Occipital lobe (tissue), 2 donors: ENCODE results near the gene OR2B6. TPM values are rescaled to one million over a fixed set of nuclear protein-coding genes. Genes with fewer than 3 reads are reported as not detected.

Experiments
- DNase-seq: peaks from one replicate; lab custom pipeline; 2025; lab: John Stamatoyannopoulos, UW
- total RNA-seq: library from RNA; depleted of rRNA; stranded (reverse); fragments of >200 nt; gene quantifications from one replicate; pipeline ENCODE4 v1.2.3, GENCODE V29; 2014

Gene OR2B6
- total RNA-seq, 1 donor from 2014 or later = not detected

DNA sequence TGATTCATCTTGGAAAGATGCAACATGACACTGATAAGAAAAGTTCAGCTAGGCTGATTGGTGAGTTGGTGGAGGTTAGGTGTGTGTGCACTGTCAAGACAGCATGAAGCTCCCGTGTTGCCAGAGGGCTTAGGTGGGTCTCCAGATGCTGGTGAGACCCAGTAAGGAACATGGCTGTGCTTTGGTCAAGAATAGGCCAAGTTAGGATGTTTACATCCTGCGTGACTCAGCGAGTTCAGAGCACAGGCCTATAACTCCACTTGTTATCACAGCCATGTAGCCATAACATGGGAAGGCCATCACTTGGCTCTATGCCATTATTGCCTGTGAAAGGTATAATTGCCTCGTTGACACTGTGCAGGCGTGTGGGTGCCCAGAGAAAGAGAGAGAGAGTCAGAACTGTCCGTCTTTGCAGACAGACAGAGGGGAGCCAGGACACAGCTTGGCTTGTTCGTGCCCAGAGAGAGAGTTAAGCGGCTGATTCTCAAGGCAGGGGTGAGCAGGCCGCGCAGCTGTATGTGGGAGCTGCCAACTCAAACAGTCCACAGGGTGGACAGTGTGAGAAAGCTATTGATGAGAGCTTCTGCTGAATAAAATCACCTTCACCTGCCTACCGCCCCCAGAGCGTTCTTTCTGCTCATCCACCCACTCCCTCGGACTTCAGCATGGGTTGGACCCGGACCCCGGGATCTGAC, 43.5 kb downstream of the OR2B6 start:
- DNase-seq = no peak

DNA sequence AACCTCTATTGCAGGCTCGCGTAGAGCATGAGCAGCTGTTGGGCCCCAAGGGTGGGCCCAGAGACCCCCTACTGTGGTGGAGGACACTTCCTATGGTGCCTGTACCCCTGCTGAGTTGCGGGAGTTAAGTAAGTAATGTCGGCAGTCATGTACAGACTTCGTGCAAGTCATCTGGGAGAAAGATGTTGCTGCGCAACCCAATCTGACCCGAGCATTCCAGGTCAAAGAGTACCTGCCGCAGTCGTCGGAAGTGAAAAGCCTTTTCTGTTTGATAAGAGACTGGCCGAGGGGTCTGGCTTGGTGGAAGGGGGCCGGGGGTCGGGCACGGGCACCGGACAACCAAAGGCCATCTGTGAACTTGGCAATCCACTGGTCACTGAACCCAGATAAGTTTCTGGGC, 44.3 kb downstream of the OR2B6 start:
- no peak for DNase-seq

DNA sequence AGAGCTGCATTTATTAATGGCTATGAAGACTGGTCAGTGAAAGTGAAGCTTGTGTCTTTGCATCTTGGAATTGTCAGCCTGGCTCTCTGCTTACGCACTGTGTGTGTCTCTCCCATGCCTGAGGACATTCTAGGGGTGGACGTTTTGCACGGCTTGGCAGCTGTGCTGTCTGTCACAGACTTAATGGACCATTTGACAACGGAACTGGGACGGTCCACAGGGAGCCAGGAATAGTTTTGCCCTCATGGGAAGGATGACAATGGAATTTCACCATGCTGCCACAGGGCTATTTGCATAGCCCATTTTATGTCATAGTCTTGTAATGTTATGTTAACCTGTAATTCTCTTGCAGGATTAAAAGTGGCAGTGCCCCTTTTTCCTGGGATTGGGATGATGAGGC, 44.7 kb downstream of the OR2B6 start:
- no peak for DNase-seq

DNA sequence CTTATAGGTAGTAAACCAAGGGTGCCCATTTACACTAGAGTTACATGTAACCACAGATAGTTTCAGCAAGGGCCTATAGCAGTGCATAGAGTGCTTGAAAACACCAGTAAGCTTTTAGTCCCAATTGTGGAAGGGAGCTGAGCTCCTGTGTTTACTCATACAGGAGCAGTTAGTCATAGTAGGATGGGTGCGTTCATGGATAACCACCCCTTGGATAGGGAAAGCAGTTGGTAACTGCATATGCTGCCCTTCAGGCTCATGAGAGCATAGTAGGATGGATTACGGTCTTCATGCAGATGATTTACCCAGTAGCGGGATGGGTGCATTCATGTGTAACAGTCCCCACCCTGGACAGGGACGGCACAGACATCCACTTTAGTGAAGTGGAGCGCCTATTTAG, 45.1 kb downstream of the OR2B6 start:
- no peak for DNase-seq

DNA sequence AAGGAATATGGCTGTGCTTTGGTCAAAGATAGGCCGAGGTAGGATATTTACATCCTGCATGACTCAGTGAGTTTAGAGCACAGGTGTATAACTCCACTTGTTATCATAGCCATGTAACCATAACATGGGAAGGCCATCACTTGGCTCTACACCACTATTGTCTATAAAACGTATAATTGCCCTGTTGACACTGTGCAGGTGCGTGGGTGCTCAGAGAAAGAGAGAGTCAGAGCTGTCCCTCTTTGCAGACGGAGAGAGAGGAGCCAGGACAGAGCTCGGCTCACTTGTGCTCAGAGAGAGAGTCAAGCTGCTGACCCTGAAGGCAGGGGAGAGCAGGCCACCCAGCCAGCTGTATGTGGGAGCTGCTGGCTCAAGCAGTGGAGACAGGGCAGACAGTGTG, 46.0 kb downstream of the OR2B6 start:
- DNase-seq = no peak

DNA sequence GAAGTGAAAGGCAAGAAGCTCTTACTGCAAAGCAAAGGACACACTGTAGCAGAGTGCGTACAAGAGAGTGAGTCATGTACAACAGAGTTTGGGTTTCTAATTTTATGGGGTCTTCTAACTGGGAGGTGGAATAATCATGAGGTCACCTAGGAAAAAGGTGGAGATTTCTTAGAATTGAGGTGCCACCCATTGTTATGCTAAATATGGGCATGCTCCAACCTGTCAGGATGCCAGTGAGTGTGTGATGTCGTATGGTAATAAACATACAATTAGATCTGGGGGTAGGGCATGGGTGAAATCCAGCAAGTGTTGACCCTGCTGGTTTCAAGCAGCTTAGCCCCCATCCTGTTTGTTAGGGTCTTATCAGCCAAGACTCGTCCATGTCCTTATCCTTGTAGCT, 46.6 kb downstream of the OR2B6 start:
- no peak for DNase-seq

DNA sequence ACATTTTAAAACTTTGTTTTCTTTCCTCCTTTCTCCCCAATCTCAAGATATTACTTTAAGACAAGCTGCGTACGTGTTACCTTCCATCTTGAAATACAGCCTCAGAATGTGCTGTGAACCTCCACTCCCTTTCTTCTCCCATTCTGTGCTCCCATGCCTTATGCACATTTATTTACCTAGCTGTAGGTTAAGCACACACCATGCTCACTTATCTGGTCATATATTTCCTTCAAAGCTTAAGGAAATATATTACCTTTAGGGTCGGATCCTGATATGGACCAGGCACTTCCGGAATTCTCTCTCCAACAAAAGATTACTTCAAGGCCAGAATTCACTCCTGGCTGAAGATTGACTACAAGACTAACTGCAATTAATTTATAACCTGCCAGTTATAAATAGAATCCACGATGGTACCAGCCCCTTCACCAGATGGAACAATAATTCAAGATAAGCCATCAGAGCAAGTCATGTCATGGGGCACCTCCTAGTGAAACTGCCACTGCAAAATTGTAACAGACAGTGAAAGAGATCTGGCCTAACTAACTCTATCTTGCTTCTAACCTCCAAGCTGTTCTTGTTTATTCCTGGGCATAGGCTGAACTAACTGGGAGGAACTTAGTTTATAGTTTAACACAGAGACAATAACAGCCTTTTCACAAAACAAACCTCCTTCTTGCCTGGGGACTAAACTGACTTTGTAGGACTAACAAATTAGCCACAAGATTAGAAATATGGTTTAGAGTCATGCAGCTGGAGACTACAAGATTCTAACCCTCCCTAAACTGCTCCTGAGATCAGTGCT, 47.5 kb downstream of the OR2B6 start:
- no peak for DNase-seq

DNA sequence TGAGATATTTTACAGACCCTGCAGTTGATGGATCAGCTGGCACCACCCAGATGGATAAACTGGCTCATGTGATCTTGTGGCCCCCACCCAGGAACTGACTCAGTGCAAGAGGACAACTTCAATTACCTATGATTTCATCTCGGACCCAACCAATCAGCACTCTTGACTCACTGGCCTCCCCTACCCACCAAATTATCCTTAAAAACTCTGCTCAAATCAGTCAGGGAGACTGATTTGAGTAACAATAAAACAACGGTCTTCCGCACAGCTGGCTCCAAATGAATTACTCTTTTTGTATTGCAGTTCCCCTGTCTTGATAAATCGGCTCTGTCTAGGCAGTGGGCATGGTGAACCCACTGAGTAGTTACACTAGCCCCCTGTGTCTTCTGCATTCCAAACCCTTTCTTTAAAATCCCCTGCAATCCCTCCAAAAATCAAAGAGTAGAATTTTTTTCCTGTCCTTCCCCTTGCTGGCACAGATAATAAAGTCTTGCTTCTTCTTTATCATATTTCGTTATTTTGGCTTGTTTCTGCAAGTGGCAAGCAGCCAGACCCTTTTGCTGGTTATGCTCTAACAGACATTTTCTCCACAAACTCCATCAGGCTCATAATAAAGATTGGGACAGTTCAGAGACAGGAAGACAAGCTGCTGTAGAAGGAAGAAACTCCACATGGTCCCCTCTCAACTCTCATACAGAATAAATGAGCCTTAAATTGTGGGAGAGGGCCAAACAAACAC, 48.3 kb downstream of the OR2B6 start:
- DNase-seq = no peak

DNA sequence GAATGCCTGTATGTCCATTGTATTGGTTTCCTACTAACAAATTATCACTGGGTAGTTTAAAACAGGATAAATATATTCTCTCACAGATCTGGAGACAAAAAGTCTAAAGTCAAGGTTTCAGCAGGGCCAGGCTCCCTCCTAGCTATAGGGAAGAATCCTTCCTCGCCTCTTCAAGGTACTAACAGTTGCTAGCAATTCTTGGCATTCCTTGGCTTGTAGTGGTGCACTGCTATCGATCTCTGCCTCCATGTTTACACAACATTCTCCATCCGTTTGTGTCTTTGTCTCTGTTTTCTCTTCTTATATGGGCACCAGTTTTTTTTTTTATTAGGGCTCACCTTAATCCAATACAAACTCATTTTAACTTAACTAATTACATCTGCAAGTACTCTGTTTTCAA, 48.9 kb downstream of the OR2B6 start:
- no peak for DNase-seq

Other genes starting within 250 kb of the OR2B6 start
- gene OR2B2, start 44.8 kb upstream of the OR2B6 start, total RNA-seq = not detected
- gene ZNF165, start 123.3 kb downstream of the OR2B6 start, total RNA-seq = 0.62 TPM
- 14.7 TPM for gene ZSCAN16, start 167.4 kb downstream of the OR2B6 start, total RNA-seq
- gene ZKSCAN8, start 184.6 kb downstream of the OR2B6 start, total RNA-seq = 28.2 TPM